WTC11 (cell line): ENCODE results near the gene MAMDC2.

Experiments
- ESRRA ChIP-seq: sonication (generic); formaldehyde crosslinking; IDR thresholded peaks from 2 replicates; pipeline ENCODE4 v1.8.1; 2022; ENCODE audit warnings: mild to moderate bottlenecking, missing genetic modification reagents, borderline replicate concordance
- GABPB1 ChIP-seq: sonication (generic); formaldehyde crosslinking; IDR thresholded peaks from 2 replicates; pipeline ENCODE4 v1.8.1; 2023; ENCODE audit warnings: mild to moderate bottlenecking, missing genetic modification reagents
- NR3C1 ChIP-seq: sonication (generic); formaldehyde crosslinking; conservative IDR thresholded peaks from 2 replicates; pipeline ENCODE4 v1.8.1; 2023; ENCODE audit warnings: low read depth, mild to moderate bottlenecking, missing genetic modification reagents
- TF ChIP-seq, protein P1 (sequence below): fragments of 200-600 bp; IDR thresholded peaks from 2 replicates; pipeline ENCODE4 v1.8.0; 2022; ENCODE audit warnings: antibody characterized with exemption
- TF ChIP-seq, protein P2 (sequence below): sonication (generic); formaldehyde crosslinking; IDR thresholded peaks from 2 replicates; pipeline ENCODE4 v1.8.1; 2023; ENCODE audit warnings: mild to moderate bottlenecking, missing genetic modification reagents, moderate library complexity

DNA sequence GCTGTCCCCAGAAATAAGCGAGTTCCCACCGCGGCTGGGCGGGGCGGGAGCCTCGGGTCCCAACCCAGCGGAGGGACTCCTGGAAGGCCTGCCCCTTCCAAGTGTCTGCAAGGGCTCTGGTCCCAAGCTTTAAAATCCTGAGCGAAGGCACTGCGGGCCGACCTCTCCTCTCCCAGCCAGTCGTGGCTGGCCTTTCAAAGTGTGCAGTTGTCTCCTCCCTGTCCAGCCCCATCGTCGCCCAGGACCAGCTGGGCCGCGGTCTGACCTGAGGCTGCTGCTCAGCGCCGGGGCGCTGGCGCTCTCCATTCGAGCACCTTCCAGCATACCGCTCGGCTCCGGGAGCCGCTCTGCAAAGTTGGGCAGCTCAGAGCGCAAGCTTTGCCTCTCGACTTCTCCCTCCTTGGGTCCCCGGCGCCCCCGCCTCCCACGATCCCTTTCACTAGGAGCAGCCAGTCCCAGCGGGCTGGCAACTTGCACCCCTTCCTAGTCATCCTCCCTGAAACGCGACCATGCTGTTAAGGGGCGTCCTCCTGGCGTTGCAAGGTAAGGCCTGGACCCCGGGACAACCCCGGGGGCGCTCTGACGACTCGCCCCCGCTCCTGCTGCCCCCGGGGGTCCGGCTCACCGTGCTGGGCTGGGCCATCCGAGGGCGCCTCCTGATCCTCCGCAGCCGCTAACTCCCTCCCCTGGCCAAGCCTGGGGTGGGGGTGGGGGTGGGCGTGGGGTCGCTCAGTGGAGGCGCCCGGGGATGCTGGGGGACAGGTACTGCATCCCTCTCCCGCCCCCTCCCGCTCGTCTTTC, at the start of gene MAMDC2:
- TF ChIP-seq, protein P1, sequence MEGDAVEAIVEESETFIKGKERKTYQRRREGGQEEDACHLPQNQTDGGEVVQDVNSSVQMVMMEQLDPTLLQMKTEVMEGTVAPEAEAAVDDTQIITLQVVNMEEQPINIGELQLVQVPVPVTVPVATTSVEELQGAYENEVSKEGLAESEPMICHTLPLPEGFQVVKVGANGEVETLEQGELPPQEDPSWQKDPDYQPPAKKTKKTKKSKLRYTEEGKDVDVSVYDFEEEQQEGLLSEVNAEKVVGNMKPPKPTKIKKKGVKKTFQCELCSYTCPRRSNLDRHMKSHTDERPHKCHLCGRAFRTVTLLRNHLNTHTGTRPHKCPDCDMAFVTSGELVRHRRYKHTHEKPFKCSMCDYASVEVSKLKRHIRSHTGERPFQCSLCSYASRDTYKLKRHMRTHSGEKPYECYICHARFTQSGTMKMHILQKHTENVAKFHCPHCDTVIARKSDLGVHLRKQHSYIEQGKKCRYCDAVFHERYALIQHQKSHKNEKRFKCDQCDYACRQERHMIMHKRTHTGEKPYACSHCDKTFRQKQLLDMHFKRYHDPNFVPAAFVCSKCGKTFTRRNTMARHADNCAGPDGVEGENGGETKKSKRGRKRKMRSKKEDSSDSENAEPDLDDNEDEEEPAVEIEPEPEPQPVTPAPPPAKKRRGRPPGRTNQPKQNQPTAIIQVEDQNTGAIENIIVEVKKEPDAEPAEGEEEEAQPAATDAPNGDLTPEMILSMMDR, result no peak
- TF ChIP-seq GABPB1 (CRISPR knock-in tag) (no peak), NR3C1 (CRISPR knock-in tag) (no peak), ESRRA (CRISPR knock-in tag) (no peak)
- TF ChIP-seq, protein P2, sequence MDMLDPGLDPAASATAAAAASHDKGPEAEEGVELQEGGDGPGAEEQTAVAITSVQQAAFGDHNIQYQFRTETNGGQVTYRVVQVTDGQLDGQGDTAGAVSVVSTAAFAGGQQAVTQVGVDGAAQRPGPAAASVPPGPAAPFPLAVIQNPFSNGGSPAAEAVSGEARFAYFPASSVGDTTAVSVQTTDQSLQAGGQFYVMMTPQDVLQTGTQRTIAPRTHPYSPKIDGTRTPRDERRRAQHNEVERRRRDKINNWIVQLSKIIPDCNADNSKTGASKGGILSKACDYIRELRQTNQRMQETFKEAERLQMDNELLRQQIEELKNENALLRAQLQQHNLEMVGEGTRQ (CRISPR knock-in tag), result no peak
